T-helper 2 cell treated with Interferon-gamma antibody and Interleukin-4, amounts not matched to agents 5 μg/mL and 100 μg/mL, for 36 hours (primary cell): ENCODE data around the gene RPEL1.
"Not testable (repeated sequence)": the region's sequence is repeated elsewhere in the genome, so short reads cannot be mapped to it uniquely, and the experiment has no call there.

Experiments used
- DNase-seq: peaks from one replicate; pipeline ENCODE4 v3.0.0; 2021; ENCODE audit warnings: low spot score
- H3K27ac Mint-ChIP-seq: one replicate; pipeline ENCODE4 v1.8.0; 2021; ENCODE audit warnings: mild to moderate bottlenecking, mixed read lengths
- H3K27me3 Mint-ChIP-seq: one replicate; pipeline ENCODE4 v1.8.0; 2021; ENCODE audit warnings: low read depth, mixed read lengths
- H3K36me3 Mint-ChIP-seq: one replicate; pipeline ENCODE4 v1.8.0; 2021; ENCODE audit warnings: low read depth, mixed read lengths
- H3K4me1 Mint-ChIP-seq: one replicate; pipeline ENCODE4 v1.8.0; 2021; ENCODE audit warnings: low read depth, mixed read lengths
- H3K4me3 Mint-ChIP-seq: one replicate; pipeline ENCODE4 v1.8.0; 2022; ENCODE audit warnings: mild to moderate bottlenecking, moderate library complexity, mixed read lengths
- H3K9me3 Mint-ChIP-seq: one replicate; pipeline ENCODE4 v1.8.0; 2021; ENCODE audit warnings: mixed read lengths

The RPEL1 gene

GRCh38 chr10:103216362-103216761 is 29.3 kb upstream of the RPEL1 start:
- H3K9me3 Mint-ChIP-seq = peaks cover 17% of the 10 kb centered on the region
- H3K4me1 Mint-ChIP-seq, DNase-seq, H3K27ac Mint-ChIP-seq, H3K36me3 Mint-ChIP-seq, H3K27me3 Mint-ChIP-seq, H3K4me3 Mint-ChIP-seq: not testable (repeated sequence)

GRCh38 chr10:103224133-103224532 is 21.6 kb upstream of the RPEL1 start:
- H3K36me3 Mint-ChIP-seq = no peaks in the 10 kb centered on the region
- no peak overlapping the region for H3K27ac Mint-ChIP-seq
- no peaks in the 10 kb centered on the region for H3K27me3 Mint-ChIP-seq
- no peaks in the 10 kb centered on the region for H3K4me1 Mint-ChIP-seq
- DNase-seq = no peak
- H3K9me3 Mint-ChIP-seq = peaks cover 9% of the 10 kb centered on the region
- no peak overlapping the region for H3K4me3 Mint-ChIP-seq

- not testable (repeated sequence) for H3K27ac Mint-ChIP-seq, H3K4me1 Mint-ChIP-seq, DNase-seq, H3K27me3 Mint-ChIP-seq, H3K9me3 Mint-ChIP-seq, H3K4me3 Mint-ChIP-seq, H3K36me3 Mint-ChIP-seq
Measured at GRCh38 chr10:103224721-103225120, 21.0 kb upstream of the RPEL1 start.

- H3K4me1 Mint-ChIP-seq = no peaks in the 10 kb centered on the region
- H3K36me3 Mint-ChIP-seq = no peaks in the 10 kb centered on the region
- no peak for DNase-seq
- H3K4me3 Mint-ChIP-seq = no peak overlapping the region
- H3K9me3 Mint-ChIP-seq = peaks cover 9% of the 10 kb centered on the region
- no peak overlapping the region for H3K27ac Mint-ChIP-seq
- no peaks in the 10 kb centered on the region for H3K27me3 Mint-ChIP-seq
Measured at GRCh38 chr10:103225939-103226338, 19.7 kb upstream of the RPEL1 start.

- Mint-ChIP-seq H3K4me3 (no peak overlapping the region), H3K36me3 (no peaks in the 10 kb centered on the region), H3K9me3 (peaks cover 9% of the 10 kb centered on the region), H3K27ac (no peak overlapping the region), H3K4me1 (no peaks in the 10 kb centered on the region), H3K27me3 (no peaks in the 10 kb centered on the region)
- DNase-seq = no peak
Measured at GRCh38 chr10:103227416-103227815, 18.3 kb upstream of the RPEL1 start.

GRCh38 chr10:103231047-103231551 is 14.6 kb upstream of the RPEL1 start:
- Mint-ChIP-seq H3K27me3 (peaks cover 7% of the 10 kb centered on the region), H3K4me1 (peaks cover 1% of the 10 kb centered on the region), H3K27ac (no peak overlapping the region), H3K36me3 (no peaks in the 10 kb centered on the region), H3K4me3 (no peak overlapping the region), H3K9me3 (no peaks in the 10 kb centered on the region)
- DNase-seq = no peak

GRCh38 chr10:103232131-103232673 is 13.5 kb upstream of the RPEL1 start:
- DNase-seq = no peak

GRCh38 chr10:103232772-103233488 is 12.8 kb upstream of the RPEL1 start:
- DNase-seq = no peak
- H3K4me3 Mint-ChIP-seq = no peak overlapping the region
- peaks cover 7% of the 10 kb centered on the region for H3K27me3 Mint-ChIP-seq
- peaks cover 1% of the 10 kb centered on the region for H3K4me1 Mint-ChIP-seq
- no peak overlapping the region for H3K27ac Mint-ChIP-seq
- H3K9me3 Mint-ChIP-seq = no peaks in the 10 kb centered on the region
- H3K36me3 Mint-ChIP-seq = no peaks in the 10 kb centered on the region

More at GRCh38 chr10:103232131-103232673, 13.5 kb upstream of the RPEL1 start:
- Mint-ChIP-seq H3K27me3 (peaks cover 7% of the 10 kb centered on the region), H3K4me1 (peaks cover 1% of the 10 kb centered on the region), H3K27ac (no peak overlapping the region), H3K36me3 (no peaks in the 10 kb centered on the region), H3K9me3 (no peaks in the 10 kb centered on the region), H3K4me3 (no peak overlapping the region)

- Mint-ChIP-seq H3K4me3 (no peak overlapping the region), H3K27ac (no peak overlapping the region), H3K4me1 (peaks cover 8% of the 10 kb centered on the region), H3K36me3 (no peaks in the 10 kb centered on the region), H3K27me3 (peaks cover 7% of the 10 kb centered on the region), H3K9me3 (no peaks in the 10 kb centered on the region)
- no peak for DNase-seq
Measured at GRCh38 chr10:103235775-103236174, 9.9 kb upstream of the RPEL1 start.

- Mint-ChIP-seq H3K27me3 (peaks cover 4% of the 10 kb centered on the region), H3K27ac (no peak overlapping the region), H3K9me3 (no peaks in the 10 kb centered on the region), H3K4me1 (peaks cover 11% of the 10 kb centered on the region), H3K36me3 (no peaks in the 10 kb centered on the region), H3K4me3 (no peak overlapping the region)
- DNase-seq = no peak
Measured at GRCh38 chr10:103238506-103239252, 7.0 kb upstream of the RPEL1 start.

- H3K9me3 Mint-ChIP-seq = no peaks in the 10 kb centered on the region
- DNase-seq = no peak
- H3K4me1 Mint-ChIP-seq = peaks cover 11% of the 10 kb centered on the region
- no peaks in the 10 kb centered on the region for H3K27me3 Mint-ChIP-seq
- no peak overlapping the region for H3K27ac Mint-ChIP-seq
- no peaks in the 10 kb centered on the region for H3K36me3 Mint-ChIP-seq
- H3K4me3 Mint-ChIP-seq = no peak overlapping the region
Measured at GRCh38 chr10:103241262-103242011, 4.2 kb upstream of the RPEL1 start.

GRCh38 chr10:103244666-103245271 is 918 bp upstream of the RPEL1 start:
- DNase-seq = peak; percentile 35
- H3K36me3 Mint-ChIP-seq = no peaks in the 10 kb centered on the region
- no peak overlapping the region for H3K4me3 Mint-ChIP-seq
- H3K4me1 Mint-ChIP-seq = peaks cover 11% of the 10 kb centered on the region
- no peak overlapping the region for H3K27ac Mint-ChIP-seq
- peaks cover 8% of the 10 kb centered on the region for H3K27me3 Mint-ChIP-seq
- no peaks in the 10 kb centered on the region for H3K9me3 Mint-ChIP-seq

- no peak overlapping the region for H3K27ac Mint-ChIP-seq
- H3K27me3 Mint-ChIP-seq = peaks cover 10% of the 10 kb centered on the region
- H3K4me3 Mint-ChIP-seq = no peak overlapping the region
- H3K4me1 Mint-ChIP-seq = peaks cover 5% of the 10 kb centered on the region
- DNase-seq = no peak
- peaks cover 4% of the 10 kb centered on the region for H3K9me3 Mint-ChIP-seq
- H3K36me3 Mint-ChIP-seq = no peaks in the 10 kb centered on the region
Measured at GRCh38 chr10:103246324-103246723, 637 bp downstream of the RPEL1 start.
